Cardiac fibroblast (primary cell): ENCODE data around the gene IFNE.

Experiments used
- DNase-seq, 2 donors: peaks; one replicate each; pipeline versions ENCODE4 v3.0.0 to v3.0.0-alpha.2; 2010; ENCODE audit warnings: low read depth in 2 of 2
- H3K4me3 ChIP-seq, 2 donors: replicated peaks in 1 of 2; 1 replicate in 1 of 2; 2 replicates in 1 of 2; pipeline ENCODE4 v1.5.1; 2011; ENCODE audit warnings: low read depth in 2 of 2, low read length in 2 of 2, mild to moderate bottlenecking in 2 of 2, moderate library complexity in 1 of 2
- TF ChIP-seq, protein P1 (sequence below): IDR thresholded peaks from one replicate; pipeline ENCODE4 v1.5.1; 2011; ENCODE audit warnings: low read depth, mild to moderate bottlenecking, low read length, inconsistent platforms

Gene IFNE

DNA sequence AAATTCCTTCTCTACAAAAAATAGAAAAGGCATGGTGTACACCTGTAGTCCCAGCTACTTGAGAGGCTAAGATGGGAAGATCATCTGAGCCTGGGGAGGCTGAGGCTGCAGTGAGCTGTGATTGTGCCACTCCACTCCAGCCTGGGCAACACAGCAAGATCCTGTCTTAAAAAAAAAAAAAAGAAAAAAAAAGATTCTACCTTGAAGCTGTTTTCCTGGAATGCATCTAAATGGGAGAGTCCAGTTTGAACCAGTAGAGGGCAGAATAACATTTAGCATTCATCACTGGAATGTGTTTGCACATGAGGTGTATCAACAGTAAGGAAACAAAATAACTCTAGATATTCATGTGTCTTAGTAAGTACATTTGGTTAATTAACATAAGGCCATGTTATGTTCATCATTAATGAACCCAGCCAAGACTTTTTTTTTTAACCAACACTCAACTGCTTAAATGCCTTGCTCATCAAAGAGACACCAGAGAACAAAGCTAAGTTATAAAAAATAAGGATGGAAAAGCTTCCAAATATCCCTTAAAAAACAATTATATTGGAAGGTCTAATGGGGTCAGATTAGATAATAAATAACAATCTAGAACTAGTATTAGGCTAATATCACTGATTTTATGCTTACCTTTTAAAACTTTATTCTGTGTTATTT lies 16.1 kb downstream of the IFNE start:
- TF ChIP-seq, protein P1, sequence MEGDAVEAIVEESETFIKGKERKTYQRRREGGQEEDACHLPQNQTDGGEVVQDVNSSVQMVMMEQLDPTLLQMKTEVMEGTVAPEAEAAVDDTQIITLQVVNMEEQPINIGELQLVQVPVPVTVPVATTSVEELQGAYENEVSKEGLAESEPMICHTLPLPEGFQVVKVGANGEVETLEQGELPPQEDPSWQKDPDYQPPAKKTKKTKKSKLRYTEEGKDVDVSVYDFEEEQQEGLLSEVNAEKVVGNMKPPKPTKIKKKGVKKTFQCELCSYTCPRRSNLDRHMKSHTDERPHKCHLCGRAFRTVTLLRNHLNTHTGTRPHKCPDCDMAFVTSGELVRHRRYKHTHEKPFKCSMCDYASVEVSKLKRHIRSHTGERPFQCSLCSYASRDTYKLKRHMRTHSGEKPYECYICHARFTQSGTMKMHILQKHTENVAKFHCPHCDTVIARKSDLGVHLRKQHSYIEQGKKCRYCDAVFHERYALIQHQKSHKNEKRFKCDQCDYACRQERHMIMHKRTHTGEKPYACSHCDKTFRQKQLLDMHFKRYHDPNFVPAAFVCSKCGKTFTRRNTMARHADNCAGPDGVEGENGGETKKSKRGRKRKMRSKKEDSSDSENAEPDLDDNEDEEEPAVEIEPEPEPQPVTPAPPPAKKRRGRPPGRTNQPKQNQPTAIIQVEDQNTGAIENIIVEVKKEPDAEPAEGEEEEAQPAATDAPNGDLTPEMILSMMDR: peak; percentile 67
- peak; percentile 82 to 83 for DNase-seq
- no peak overlapping the region for H3K4me3 ChIP-seq

DNA sequence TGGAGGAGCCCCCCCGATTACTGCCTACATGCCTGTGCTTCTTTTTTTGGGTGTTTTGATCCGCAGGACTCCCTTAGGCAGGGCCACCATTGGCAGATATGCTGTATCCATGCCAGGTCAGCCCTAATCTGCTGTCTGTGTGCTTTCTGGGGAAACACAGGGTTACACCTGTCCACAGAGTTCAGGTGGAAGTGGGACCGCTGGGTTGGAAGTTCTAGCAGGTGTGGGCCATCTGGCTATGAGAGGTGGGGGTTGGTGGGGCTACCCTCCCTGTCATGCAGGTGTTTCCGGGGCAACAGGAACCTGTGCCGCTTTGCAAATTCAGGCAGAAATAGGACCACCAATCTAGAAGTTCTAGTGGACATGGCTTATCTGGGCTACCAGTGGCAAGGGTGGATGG lies 17.0 kb downstream of the IFNE start:
- no peak overlapping the region for H3K4me3 ChIP-seq
- TF ChIP-seq, protein P1: no peak
- no peak for DNase-seq

DNA sequence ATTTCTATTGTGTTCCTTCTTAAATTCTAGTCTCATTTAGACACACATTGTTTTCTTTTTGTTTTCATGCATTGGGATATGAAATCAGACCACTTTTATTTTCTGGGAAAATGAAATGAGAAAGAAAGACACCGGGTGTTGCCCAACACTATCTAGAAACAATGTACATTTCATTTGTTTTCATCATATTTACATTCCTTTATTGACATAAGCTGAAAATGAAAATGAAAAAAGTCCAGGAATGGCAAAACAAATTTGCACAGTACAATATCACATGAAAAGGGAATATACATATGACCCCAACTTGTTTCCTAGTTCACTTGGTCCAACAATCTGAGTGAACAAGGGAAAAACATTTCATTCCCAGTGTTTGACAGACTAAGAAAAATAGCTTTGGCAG lies 20.7 kb downstream of the IFNE start:
- TF ChIP-seq, protein P1: no peak

DNA sequence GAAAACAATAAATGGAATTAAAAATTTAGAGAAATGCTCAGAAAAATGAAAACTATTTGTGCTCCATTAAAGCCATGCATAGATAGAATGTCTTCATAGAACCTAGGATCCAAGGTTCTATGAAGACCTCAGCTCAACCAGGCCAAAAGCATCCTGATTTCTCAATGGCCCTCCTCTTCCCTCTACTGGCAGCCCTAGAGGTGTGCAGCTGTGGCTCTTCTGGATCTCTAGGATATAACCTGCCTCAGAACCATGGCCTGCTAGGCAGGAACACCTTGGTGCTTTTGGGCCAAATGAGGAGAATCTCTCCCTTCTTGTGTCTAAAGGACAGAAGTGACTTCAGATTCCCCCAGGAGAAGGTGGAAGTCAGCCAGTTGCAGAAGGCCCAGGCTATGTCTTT lies 26.8 kb downstream of the IFNE start:
- TF ChIP-seq, protein P1: peak; percentile 80
- H3K4me3 ChIP-seq: no peak overlapping the region
- DNase-seq: peak; percentile 52 to 56

More for the DNA sequence above, 20.7 kb downstream of the IFNE start:
- DNase-seq: no peak
- H3K4me3 ChIP-seq: no peak overlapping the region

DNA sequence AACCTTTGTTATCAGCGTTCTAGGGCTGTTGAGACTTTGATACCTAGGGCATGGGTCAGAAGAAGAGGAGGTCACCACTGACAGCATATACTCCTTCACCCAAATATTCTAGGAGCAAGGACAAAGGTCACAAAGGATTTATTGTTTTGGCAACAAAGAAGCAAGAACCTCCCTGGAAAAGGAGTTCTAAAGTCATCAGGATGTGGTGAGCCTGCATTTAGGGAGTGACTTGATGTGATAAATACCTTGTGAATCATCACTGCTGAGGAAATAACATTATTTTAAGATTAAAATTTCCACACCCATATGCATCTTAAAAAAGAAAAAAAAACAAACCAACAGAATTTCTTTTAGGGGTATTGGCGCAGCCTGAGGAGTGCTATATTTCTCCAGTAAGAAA lies 28.0 kb downstream of the IFNE start:
- no peak overlapping the region for H3K4me3 ChIP-seq
- TF ChIP-seq, protein P1: no peak
- peak; percentile 57 to 66 for DNase-seq

DNA sequence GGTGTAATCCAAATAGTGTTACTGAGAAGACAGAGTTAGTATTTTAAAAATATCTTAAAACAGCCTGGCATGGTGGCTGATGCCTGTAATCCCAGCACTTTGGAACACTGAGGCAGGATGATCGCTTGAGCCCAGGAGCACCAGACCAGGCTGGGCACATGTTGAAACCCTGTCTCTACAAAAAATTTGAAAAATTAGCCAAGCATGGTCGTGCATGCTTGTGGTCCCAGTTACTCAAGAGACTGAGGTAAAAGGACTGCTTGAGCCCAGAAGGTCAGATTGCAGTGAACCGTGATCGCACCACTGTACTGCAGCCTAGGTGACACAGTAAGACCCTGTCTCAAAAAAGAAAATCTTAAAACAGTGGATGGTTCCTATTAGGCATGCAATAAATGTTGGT lies 29.4 kb downstream of the IFNE start:
- no peak for DNase-seq
- no peak overlapping the region for H3K4me3 ChIP-seq
- TF ChIP-seq, protein P1: no peak
